ENCODE results near the gene SSMEM1.
"Not testable (repeated sequence)": the region's sequence is repeated elsewhere in the genome, so short reads cannot be mapped to it uniquely, and the experiment has no call there.

The SSMEM1 gene

DNA sequence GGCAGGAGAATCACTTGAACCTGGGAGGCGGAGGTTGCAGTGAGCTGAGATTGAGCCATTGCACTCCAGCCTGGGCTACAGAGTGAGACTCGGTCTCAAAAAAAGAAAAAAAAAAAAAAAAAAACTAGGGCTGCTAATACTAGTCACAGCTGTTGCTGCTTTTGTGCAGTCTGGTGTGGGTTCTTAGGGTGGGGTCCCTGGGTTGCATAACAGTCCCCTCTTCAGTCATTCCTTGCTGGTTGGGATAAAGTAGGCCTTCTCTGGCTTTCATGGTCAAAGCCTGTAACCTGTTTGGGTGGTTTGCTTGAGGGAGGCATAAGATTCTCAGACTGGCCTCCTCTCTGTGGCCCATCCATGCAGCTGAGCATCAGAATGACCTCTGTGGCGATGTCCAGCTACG, 14.1 kb downstream of the SSMEM1 start:
- H3K4me3 ChIP-seq: no peak overlapping the region

GRCh38 chr7:130223646-130224045, 16.0 kb downstream of the SSMEM1 start:
- no peak overlapping the region for H3K4me2 ChIP-seq
- H3K36me3 ChIP-seq: no peaks in the 10 kb centered on the region
- no peak overlapping the region for H3K4me3 ChIP-seq
- no peak overlapping the region for H3K27ac ChIP-seq
- peaks cover 0 to 3% (median 0%) of the 10 kb centered on the region in 10 experiments; a peak in 2 of 20 replicates for H3K4me1 ChIP-seq
- H3K9ac ChIP-seq: no peak overlapping the region
- H3K9me3 ChIP-seq (replicated peaks in 1 of 11): peaks cover 0 to 9% (median 0%) of the 10 kb centered on the region in 11 experiments; a peak in 3 of 22 replicates
- no peaks in the 10 kb centered on the region for H4K20me1 ChIP-seq
- no peak for TF ChIP-seq Cebpa-rat (IDR thresholded peaks at IDR 0.05)
- no peaks in the 10 kb centered on the region for H3K27me3 ChIP-seq

More for the DNA sequence above, 14.1 kb downstream of the SSMEM1 start:
- H3K27ac ChIP-seq: no peak overlapping the region
- peaks cover 0 to 9% (median 0%) of the 10 kb centered on the region in 11 experiments; a peak in 3 of 22 replicates for H3K9me3 ChIP-seq (replicated peaks in 1 of 11)
- no peaks in the 10 kb centered on the region for H3K36me3 ChIP-seq
- H3K27me3 ChIP-seq: no peaks in the 10 kb centered on the region
- H3K9ac ChIP-seq: no peak overlapping the region
- H4K20me1 ChIP-seq: no peaks in the 10 kb centered on the region
- H3K4me2 ChIP-seq: no peak overlapping the region
- H3K4me1 ChIP-seq: no peaks in the 10 kb centered on the region
- TF ChIP-seq Cebpa-rat (IDR thresholded peaks at IDR 0.05): no peak

- Histone ChIP-seq H3K4me2 (no peak overlapping the region), H3K9ac (no peak overlapping the region), H3K36me3 (no peaks in the 10 kb centered on the region), H3K4me1 (peaks cover 0 to 7% (median 0%) of the 10 kb centered on the region in 10 experiments; a peak in 2 of 20 replicates), H3K27ac (no peak overlapping the region), H3K9me3 (replicated peaks in 1 of 11) (peaks cover 0 to 9% (median 0%) of the 10 kb centered on the region in 11 experiments; a peak in 3 of 22 replicates), H4K20me1 (no peaks in the 10 kb centered on the region), H3K27me3 (no peaks in the 10 kb centered on the region), H3K4me3 (no peak overlapping the region)
- TF ChIP-seq Cebpa-rat (IDR thresholded peaks at IDR 0.05): no peak
Observed at GRCh38 chr7:130224210-130224609, 16.6 kb downstream of the SSMEM1 start.

DNA sequence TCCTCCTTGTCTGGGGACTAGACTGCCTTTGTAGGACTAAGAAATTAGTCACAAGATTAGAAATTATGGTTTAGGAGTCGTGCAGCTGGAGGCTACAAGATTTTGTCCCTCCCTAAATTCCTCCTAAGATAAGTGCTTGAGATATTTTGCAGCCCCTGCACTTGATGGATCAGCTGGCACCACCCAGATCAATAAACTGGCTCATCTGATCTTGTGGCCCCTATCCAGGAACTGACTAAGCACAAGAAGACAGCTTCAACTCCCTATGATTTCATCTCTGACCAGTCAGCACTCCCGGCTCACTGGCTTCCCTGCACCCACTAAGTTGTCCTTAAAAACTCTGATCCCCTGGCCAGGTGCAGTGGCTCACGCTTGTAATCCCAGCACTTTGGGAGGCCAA, 17.3 kb downstream of the SSMEM1 start:
- not testable (repeated sequence) for H3K9ac ChIP-seq, H3K36me3 ChIP-seq, H3K4me1 ChIP-seq, H3K4me3 ChIP-seq, H3K4me2 ChIP-seq, H3K27me3 ChIP-seq, H3K27ac ChIP-seq, H4K20me1 ChIP-seq
- peaks cover 0 to 12% (median 0%) of the 10 kb centered on the region in 11 experiments; a peak in 6 of 22 replicates for H3K9me3 ChIP-seq (replicated peaks in 1 of 11)

DNA sequence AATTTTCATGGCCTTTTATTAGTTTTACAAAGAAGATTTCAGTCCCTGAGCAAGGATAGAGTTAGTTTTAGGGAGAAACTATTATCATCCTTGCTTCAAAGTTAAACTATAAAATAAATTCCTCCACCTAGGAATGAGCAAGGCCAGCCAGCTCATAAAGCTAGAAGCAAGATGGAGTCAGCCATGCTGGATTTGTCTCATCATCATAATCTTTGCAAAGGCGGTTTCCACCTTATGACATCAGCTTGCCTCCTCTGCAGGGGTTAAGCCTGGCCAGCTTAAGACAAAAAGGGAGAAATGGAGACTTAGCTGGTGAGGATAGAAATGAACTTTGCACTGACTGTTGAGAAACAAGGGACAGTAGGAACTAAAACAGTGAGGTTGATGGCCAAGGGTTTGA, 18.7 kb downstream of the SSMEM1 start:
- no peaks in the 10 kb centered on the region for H4K20me1 ChIP-seq
- no peak overlapping the region for H3K4me2 ChIP-seq
- peaks cover 0 to 7% (median 0%) of the 10 kb centered on the region in 10 experiments; a peak in 2 of 20 replicates for H3K4me1 ChIP-seq
- no peak for TF ChIP-seq Cebpa-rat (IDR thresholded peaks at IDR 0.05)
- peaks cover 0 to 23% (median 8%) of the 10 kb centered on the region in 11 experiments; a peak in 15 of 22 replicates for H3K9me3 ChIP-seq (replicated peaks in 1 of 11)
- H3K4me3 ChIP-seq: no peak overlapping the region
- H3K27me3 ChIP-seq: no peaks in the 10 kb centered on the region
- no peak overlapping the region for H3K27ac ChIP-seq
- no peak overlapping the region for H3K9ac ChIP-seq
- H3K36me3 ChIP-seq: no peaks in the 10 kb centered on the region

GRCh38 chr7:130227883-130228575, 20.4 kb downstream of the SSMEM1 start:
- peak overlapping the region in 1 of 11 experiments; percentile 40; a peak in 1 of 22 replicates for H3K4me2 ChIP-seq
- no peak for TF ChIP-seq Cebpa-rat (IDR thresholded peaks at IDR 0.05)

GRCh38 chr7:130228840-130229502, 21.3 kb downstream of the SSMEM1 start:
- TF ChIP-seq Cebpa-rat (IDR thresholded peaks at IDR 0.05): no peak
- Histone ChIP-seq H3K36me3 (no peaks in the 10 kb centered on the region), H4K20me1 (no peaks in the 10 kb centered on the region), H3K4me3 (no peak overlapping the region), H3K4me2 (peak overlapping the region in 3 of 11 experiments; percentile 10 to 40 (median 20); a peak in 2 of 22 replicates), H3K27ac (no peak overlapping the region), H3K9me3 (replicated peaks in 1 of 11) (peaks cover 0 to 20% (median 11%) of the 10 kb centered on the region in 11 experiments; a peak in 15 of 22 replicates), H3K27me3 (no peaks in the 10 kb centered on the region), H3K4me1 (peaks cover 0 to 7% (median 0%) of the 10 kb centered on the region in 10 experiments; a peak in 2 of 20 replicates), H3K9ac (no peak overlapping the region)

More at GRCh38 chr7:130227883-130228575, 20.4 kb downstream of the SSMEM1 start:
- peaks cover 0 to 25% (median 11%) of the 10 kb centered on the region in 11 experiments; a peak in 15 of 22 replicates for H3K9me3 ChIP-seq (replicated peaks in 1 of 11)
- peaks cover 0 to 7% (median 0%) of the 10 kb centered on the region in 10 experiments; a peak in 2 of 20 replicates for H3K4me1 ChIP-seq
- no peak overlapping the region for H3K4me3 ChIP-seq
- H3K27ac ChIP-seq: no peak overlapping the region
- no peaks in the 10 kb centered on the region for H3K27me3 ChIP-seq
- no peaks in the 10 kb centered on the region for H3K36me3 ChIP-seq
- H4K20me1 ChIP-seq: no peaks in the 10 kb centered on the region
- no peak overlapping the region for H3K9ac ChIP-seq

DNA sequence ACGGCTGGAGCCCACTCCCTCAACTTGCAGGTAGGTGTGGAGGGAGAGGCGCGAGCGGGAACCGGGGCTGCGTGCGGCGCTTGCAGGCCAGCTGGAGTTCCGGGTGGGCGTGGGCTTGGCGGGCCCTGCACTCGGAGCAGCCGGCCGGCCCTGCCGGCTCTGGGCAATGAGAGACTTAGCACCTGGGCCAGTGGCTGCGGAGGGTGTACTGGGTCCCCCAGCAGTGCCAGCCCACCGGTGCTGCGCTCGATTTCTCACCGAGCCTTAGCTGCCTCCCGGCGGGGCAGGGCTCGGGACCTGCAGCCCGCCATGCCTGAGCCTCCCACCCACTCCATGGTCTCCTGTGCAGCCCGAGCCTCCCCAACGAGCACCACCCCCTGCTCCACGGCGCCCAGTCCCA, 22.3 kb downstream of the SSMEM1 start:
- H3K9me3 ChIP-seq (replicated peaks in 1 of 11): peaks cover 0 to 20% (median 11%) of the 10 kb centered on the region in 11 experiments; a peak in 15 of 22 replicates
- not testable (repeated sequence) for H3K27ac ChIP-seq, H4K20me1 ChIP-seq, H3K27me3 ChIP-seq, H3K4me1 ChIP-seq, H3K36me3 ChIP-seq, H3K9ac ChIP-seq, H3K4me3 ChIP-seq, H3K4me2 ChIP-seq

DNA sequence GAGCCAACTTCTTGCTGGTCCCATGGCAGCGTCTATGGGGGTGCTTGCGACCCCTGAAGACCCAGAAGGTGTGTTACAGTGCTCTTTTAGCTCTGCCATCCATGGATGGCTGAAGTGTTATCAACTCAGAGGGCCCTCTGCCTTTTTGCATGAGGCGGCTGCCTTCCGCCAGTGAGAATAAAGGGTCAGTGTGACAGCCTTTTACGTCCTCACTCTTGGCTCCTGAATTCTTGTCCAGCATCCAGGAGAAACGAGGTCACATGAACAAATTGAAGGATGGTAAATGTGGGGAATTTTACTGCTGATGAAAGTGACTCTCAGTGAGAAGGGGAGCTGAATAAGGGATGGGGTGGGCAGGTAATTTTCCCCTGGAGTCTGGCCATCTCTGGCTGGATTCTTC, 24.1 kb downstream of the SSMEM1 start:
- no peak overlapping the region for H3K27ac ChIP-seq
- H3K4me2 ChIP-seq: no peak overlapping the region
- H3K4me1 ChIP-seq: peaks cover 0 to 7% (median 0%) of the 10 kb centered on the region in 10 experiments; a peak in 2 of 20 replicates

More for the DNA sequence above, 24.1 kb downstream of the SSMEM1 start:
- no peak overlapping the region for H3K4me3 ChIP-seq
- no peaks in the 10 kb centered on the region for H3K27me3 ChIP-seq
- no peaks in the 10 kb centered on the region for H3K36me3 ChIP-seq
- H3K9ac ChIP-seq: no peak overlapping the region
- peaks cover 0 to 20% (median 11%) of the 10 kb centered on the region in 11 experiments; a peak in 15 of 22 replicates for H3K9me3 ChIP-seq (replicated peaks in 1 of 11)
- no peak for TF ChIP-seq Cebpa-rat (IDR thresholded peaks at IDR 0.05)
- H4K20me1 ChIP-seq: no peaks in the 10 kb centered on the region

Measured in BLaER1 treated with 17β-estradiol and CSF1 and Interleukin-3, amounts not matched to agents 10 nM and 100 nM (cell line).